ENCODE data around the gene HOXB4. TPM values are rescaled to one million over a fixed set of nuclear protein-coding genes. Genes with fewer than 3 reads are reported as not detected.
A peak's percentile ranks its signal among the peaks of the same experiment; 100 is the strongest.

The HOXB4 gene
- total and polyA plus RNA-seq, 2 donors (not counting 1 experiment from before 2014, with no cell fraction given) = 3.8 to 8.9 TPM

DNA sequence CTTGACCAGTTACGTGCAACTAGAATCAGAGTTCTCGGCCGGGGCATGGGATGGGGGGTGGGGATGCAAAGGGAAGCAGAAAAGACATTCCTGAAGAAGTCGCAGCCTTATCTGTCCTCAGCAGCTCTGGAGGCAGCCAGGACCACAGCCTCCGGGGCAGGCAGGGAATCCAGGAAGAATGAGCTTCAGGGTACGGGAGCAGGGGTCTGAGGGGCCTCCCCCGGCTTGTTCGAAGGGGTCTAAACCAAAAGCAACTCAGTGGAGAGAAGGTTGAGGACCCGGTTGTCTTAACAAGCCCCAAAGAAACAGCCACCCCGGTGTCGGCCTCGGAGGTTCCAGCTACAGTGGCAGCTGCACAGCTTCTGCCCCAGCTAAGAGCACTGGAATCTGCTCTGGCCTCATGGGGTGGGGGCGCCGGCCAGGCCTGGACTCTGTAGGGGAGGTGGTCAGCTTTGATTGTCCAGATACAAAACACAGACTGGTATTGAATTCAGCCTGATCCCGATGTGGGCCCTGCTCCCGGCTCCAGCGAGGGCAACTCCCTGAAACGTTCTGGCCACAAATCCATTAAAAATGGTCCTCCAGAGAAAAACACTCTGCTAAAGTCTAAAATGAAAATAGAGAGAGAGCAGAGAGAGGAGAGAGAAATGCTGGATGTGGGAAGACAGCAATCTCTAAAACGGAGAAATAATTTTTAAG, 7.7 kb downstream of the HOXB4 start:
- Histone ChIP-seq H3K9ac (ENCODE audit: insufficient read depth, low read length) (peak overlapping the region; percentile 68), H2AFZ (ENCODE audit: low read length) (no peak overlapping the region), H4K20me1 (ENCODE audit: control insufficient read depth, extremely low read depth, insufficient read depth, low read length) (no peaks in the 10 kb centered on the region), H3K4me1 (ENCODE audit: control insufficient read depth, extremely low read depth, insufficient read depth, low read length) (peaks cover 37% of the 10 kb centered on the region), H3K36me3 (ENCODE audit: control insufficient read depth, insufficient read depth, low read length) (peaks cover 10% of the 10 kb centered on the region), H3K27me3 (ENCODE audit: control insufficient read depth, insufficient read depth, low read length) (no peaks in the 10 kb centered on the region), H3K4me2 (ENCODE audit: extremely low read depth, insufficient read depth, low read length) (peak overlapping the region; percentile 86), H3K79me2 (ENCODE audit: control insufficient read depth, insufficient read depth, low read length) (peaks cover 100% of the 10 kb centered on the region), H3K27ac (ENCODE audit: insufficient read depth, low read length) (peak overlapping the region; percentile 98), H3K4me3 (replicated peaks in 1 of 4; ENCODE audit: control extremely low read depth in 1 of 4, insufficient read depth in 1 of 4, low read depth in 3 of 4, low read length in 4 of 4) (peak overlapping the region; percentile 44 to 98 (median 64)), H3K9me3 (ENCODE audit: control insufficient read depth, insufficient read depth, low read depth, low read length) (no peaks in the 10 kb centered on the region)
- TF ChIP-seq, protein P1, sequence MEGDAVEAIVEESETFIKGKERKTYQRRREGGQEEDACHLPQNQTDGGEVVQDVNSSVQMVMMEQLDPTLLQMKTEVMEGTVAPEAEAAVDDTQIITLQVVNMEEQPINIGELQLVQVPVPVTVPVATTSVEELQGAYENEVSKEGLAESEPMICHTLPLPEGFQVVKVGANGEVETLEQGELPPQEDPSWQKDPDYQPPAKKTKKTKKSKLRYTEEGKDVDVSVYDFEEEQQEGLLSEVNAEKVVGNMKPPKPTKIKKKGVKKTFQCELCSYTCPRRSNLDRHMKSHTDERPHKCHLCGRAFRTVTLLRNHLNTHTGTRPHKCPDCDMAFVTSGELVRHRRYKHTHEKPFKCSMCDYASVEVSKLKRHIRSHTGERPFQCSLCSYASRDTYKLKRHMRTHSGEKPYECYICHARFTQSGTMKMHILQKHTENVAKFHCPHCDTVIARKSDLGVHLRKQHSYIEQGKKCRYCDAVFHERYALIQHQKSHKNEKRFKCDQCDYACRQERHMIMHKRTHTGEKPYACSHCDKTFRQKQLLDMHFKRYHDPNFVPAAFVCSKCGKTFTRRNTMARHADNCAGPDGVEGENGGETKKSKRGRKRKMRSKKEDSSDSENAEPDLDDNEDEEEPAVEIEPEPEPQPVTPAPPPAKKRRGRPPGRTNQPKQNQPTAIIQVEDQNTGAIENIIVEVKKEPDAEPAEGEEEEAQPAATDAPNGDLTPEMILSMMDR (conservative IDR thresholded peaks at IDR 0.05 in 1 of 2, IDR thresholded peaks at IDR 0.05 in 1 of 2; ENCODE audit: low read depth in 1 of 2, low read length in 2 of 2) = no peak
- TF ChIP-seq EZH2 (IDR thresholded peaks at IDR 0.05; ENCODE audit: low read length, missing control alignments) = no peak
- DNase-seq (ENCODE audit: low read depth in 2 of 2) = peak; percentile 60 to 70

GRCh38 chr17:48569674-48570324, 8.4 kb downstream of the HOXB4 start:
- H3K79me2 ChIP-seq (ENCODE audit: control insufficient read depth, insufficient read depth, low read length) = peaks cover 100% of the 10 kb centered on the region
- peak overlapping the region; percentile 98 for H3K27ac ChIP-seq (ENCODE audit: insufficient read depth, low read length)
- peak overlapping the region; percentile 86 for H3K4me2 ChIP-seq (ENCODE audit: extremely low read depth, insufficient read depth, low read length)
- H3K36me3 ChIP-seq (ENCODE audit: control insufficient read depth, insufficient read depth, low read length) = peaks cover 10% of the 10 kb centered on the region
- no peaks in the 10 kb centered on the region for H3K9me3 ChIP-seq (ENCODE audit: control insufficient read depth, insufficient read depth, low read depth, low read length)
- H3K4me1 ChIP-seq (ENCODE audit: control insufficient read depth, extremely low read depth, insufficient read depth, low read length) = peaks cover 39% of the 10 kb centered on the region
- DNase-seq (ENCODE audit: low read depth in 2 of 2) = peak; percentile 39 to 63
- no peak for TF ChIP-seq EZH2 (IDR thresholded peaks at IDR 0.05; ENCODE audit: low read length, missing control alignments)
- TF ChIP-seq, protein P1 (conservative IDR thresholded peaks at IDR 0.05 in 1 of 2, IDR thresholded peaks at IDR 0.05 in 1 of 2; ENCODE audit: low read depth in 1 of 2, low read length in 2 of 2) = peak in 1 of 2 donors; percentile 21
- H4K20me1 ChIP-seq (ENCODE audit: control insufficient read depth, extremely low read depth, insufficient read depth, low read length) = no peaks in the 10 kb centered on the region
- no peak overlapping the region for H2AFZ ChIP-seq (ENCODE audit: low read length)
- peak overlapping the region; percentile 68 for H3K9ac ChIP-seq (ENCODE audit: insufficient read depth, low read length)
- no peaks in the 10 kb centered on the region for H3K27me3 ChIP-seq (ENCODE audit: control insufficient read depth, insufficient read depth, low read length)
- H3K4me3 ChIP-seq (replicated peaks in 1 of 4; ENCODE audit: control extremely low read depth in 1 of 4, insufficient read depth in 1 of 4, low read depth in 3 of 4, low read length in 4 of 4) = peak overlapping the region; percentile 44 to 98 (median 64)

- TF ChIP-seq, protein P1 (conservative IDR thresholded peaks at IDR 0.05 in 1 of 2, IDR thresholded peaks at IDR 0.05 in 1 of 2; ENCODE audit: low read depth in 1 of 2, low read length in 2 of 2) = no peak
- TF ChIP-seq EZH2 (IDR thresholded peaks at IDR 0.05; ENCODE audit: low read length, missing control alignments) = no peak
- no peaks in the 10 kb centered on the region for H3K27me3 ChIP-seq (ENCODE audit: control insufficient read depth, insufficient read depth, low read length)
- no peak overlapping the region for H2AFZ ChIP-seq (ENCODE audit: low read length)
- H3K36me3 ChIP-seq (ENCODE audit: control insufficient read depth, insufficient read depth, low read length) = peaks cover 10% of the 10 kb centered on the region
- no peak overlapping the region for H3K9ac ChIP-seq (ENCODE audit: insufficient read depth, low read length)
- H3K79me2 ChIP-seq (ENCODE audit: control insufficient read depth, insufficient read depth, low read length) = peaks cover 100% of the 10 kb centered on the region
- H3K4me1 ChIP-seq (ENCODE audit: control insufficient read depth, extremely low read depth, insufficient read depth, low read length) = peaks cover 39% of the 10 kb centered on the region
- peak overlapping the region; percentile 90 for H3K4me2 ChIP-seq (ENCODE audit: extremely low read depth, insufficient read depth, low read length)
- peak in 1 of 2 donors; percentile 17 for DNase-seq (ENCODE audit: low read depth in 2 of 2)
- H3K9me3 ChIP-seq (ENCODE audit: control insufficient read depth, insufficient read depth, low read depth, low read length) = no peaks in the 10 kb centered on the region
- H3K4me3 ChIP-seq (replicated peaks in 1 of 4; ENCODE audit: control extremely low read depth in 1 of 4, insufficient read depth in 1 of 4, low read depth in 3 of 4, low read length in 4 of 4) = peak overlapping the region; percentile 47 to 98 (median 64)
- no peaks in the 10 kb centered on the region for H4K20me1 ChIP-seq (ENCODE audit: control insufficient read depth, extremely low read depth, insufficient read depth, low read length)
- H3K27ac ChIP-seq (ENCODE audit: insufficient read depth, low read length) = peak overlapping the region; percentile 98
Measured at GRCh38 chr17:48569240-48569582, 8.9 kb downstream of the HOXB4 start.
